HG03432 (cell line): ENCODE results near the gene TRAF3.
"Not testable (repeated sequence)": the region's sequence is repeated elsewhere in the genome, so short reads cannot be mapped to it uniquely, and the experiment has no call there.

Source experiments
- ATAC-seq: cut with Tn5 transposase; IDR thresholded peaks from one replicate; pipeline ENCODE4 v1.9.1; 2021; ENCODE audit warnings: mild to moderate bottlenecking, moderate library complexity; ENCODE audit not compliant: unreplicated experiment

TRAF3 gene

DNA sequence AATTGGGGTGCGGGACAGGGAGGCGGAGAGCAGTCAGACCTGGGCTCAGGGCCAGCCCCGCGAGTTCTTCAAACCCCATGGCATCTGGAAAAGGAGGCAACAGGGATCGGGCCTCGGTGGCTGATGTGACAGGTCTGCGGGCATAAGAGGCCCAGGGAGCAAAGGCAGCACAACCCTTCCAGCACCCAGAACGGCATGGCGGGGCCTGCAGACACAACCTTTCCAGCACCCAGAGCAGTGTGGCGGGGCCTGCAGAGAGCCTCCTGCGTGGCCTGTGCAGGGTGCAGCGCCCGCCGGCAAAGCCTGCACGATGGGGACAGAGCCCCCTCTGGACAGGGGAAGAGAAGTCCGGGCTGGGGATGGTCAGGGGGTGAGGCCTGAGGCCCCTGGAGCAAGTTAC is 26.2 kb upstream of the TRAF3 start:
- no peak for ATAC-seq

- ATAC-seq = no peak
These were observed 24.9 kb upstream of the TRAF3 start for GRCh38 chr14:102752239-102752847.

DNA sequence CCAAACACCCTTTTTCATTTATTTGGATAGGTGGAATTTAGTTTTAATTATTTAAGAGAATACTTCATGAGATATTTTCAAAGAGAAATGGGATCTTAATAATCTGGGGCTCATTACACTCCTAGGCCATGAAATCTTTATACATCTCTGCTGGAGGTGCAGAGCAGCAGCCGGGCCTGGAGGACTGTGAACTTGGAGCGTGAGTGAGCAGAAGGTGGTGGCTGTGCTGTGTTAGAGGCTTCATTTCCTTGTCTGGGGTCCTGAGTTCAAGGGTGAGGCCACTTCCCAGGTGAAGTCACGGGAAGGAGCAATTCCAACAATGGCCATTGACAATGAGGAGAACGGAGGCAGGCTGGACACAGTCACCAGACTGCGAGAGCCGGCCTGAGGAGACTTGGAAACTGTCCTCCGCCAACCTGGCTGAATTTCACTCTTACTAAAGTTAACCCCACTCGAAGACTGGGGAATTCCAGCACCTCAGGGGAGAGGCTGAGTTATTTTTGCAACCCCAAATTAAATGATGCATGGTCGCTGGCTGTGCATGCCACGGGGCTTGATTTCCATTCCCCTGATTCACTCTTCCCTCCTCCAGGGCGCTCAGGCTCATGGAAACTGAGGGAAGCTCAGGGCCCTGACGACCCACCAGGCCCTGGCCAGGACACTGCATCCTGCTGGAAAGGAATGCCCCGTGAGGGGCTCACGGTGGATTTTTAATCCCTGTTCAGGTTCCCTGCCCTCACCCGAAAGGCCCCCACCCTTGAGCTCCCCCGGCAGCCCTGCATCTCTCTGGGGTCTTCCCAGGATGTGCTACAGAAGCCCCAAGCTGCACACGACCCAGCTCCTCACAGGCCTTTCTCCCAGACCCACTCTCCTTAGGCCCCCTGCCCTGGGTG is 22.6 kb upstream of the TRAF3 start:
- ATAC-seq = no peak

- ATAC-seq = no peak
These were observed 19.6 kb upstream of the TRAF3 start for GRCh38 chr14:102757646-102758045.

DNA sequence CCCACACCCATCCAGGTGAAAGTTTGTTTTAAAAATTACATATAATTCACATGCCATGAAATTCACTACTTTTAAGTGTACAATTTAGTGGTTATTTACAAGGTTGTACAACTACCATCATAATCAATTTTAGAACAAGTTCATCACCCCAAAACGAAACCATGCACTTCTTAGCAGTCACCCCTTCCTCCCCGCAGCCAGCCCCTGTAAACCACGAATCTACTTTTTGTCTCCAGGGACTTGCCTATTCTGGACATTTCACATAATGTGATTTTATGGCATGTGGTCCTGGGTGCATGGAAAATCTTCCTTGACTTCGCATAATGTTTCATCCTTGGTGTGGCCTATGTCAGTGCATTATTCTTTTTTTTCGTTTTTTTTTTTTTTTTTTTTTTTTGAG is 19.2 kb upstream of the TRAF3 start:
- ATAC-seq = no peak

GRCh38 chr14:102759456-102760187 is 17.6 kb upstream of the TRAF3 start:
- ATAC-seq = no peak

GRCh38 chr14:102760496-102761193 is 16.6 kb upstream of the TRAF3 start:
- ATAC-seq = no peak

DNA sequence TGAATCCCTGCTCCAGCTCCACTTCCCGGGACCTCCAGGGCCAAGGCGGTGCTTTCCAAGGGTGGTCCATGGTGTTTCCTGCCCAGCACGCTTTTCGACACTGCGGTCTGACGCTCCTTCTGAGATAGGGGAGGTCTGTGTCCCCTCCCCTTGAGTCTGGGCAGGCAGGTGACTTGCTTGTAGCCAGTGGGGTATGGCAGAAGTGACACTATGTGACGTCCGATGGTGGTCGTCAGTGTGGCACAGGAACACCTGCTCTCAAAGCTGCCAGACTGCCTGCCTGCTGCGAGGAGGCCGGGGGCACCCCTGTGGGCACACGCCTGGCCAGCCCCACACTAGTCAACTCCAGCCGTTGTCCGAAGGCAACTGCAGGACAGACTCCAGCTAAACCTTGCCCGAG is 16.0 kb upstream of the TRAF3 start:
- no peak for ATAC-seq

DNA sequence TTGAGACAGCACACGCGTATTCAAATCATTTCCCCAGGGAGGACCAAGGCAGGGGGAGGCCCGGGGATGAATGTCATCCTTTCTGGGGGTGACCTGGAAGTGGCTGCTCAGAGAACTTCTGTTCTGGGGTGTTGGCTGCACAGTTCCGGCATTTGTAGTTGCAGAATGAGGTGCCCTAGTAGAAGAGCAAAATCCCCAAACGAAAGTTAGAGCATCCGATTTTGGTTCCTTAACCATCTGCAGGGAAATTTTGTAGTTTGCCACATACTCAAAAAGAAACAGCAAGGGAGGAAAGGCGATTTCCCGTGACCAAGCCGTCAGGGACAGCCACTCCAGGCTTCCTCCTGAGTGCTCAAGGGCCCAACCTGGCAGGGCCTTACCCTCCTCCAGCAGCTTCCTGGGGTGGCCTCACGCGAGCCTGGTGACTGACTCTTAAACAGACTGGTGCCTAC is 13.0 kb upstream of the TRAF3 start:
- ATAC-seq = peak; percentile 66

- not testable (repeated sequence) for ATAC-seq
These were observed 11.5 kb upstream of the TRAF3 start for GRCh38 chr14:102765770-102766169.

GRCh38 chr14:102768223-102769048 is 8.8 kb upstream of the TRAF3 start:
- ATAC-seq = peak; percentile 57

GRCh38 chr14:102769049-102769327 is 8.3 kb upstream of the TRAF3 start:
- ATAC-seq = no peak

DNA sequence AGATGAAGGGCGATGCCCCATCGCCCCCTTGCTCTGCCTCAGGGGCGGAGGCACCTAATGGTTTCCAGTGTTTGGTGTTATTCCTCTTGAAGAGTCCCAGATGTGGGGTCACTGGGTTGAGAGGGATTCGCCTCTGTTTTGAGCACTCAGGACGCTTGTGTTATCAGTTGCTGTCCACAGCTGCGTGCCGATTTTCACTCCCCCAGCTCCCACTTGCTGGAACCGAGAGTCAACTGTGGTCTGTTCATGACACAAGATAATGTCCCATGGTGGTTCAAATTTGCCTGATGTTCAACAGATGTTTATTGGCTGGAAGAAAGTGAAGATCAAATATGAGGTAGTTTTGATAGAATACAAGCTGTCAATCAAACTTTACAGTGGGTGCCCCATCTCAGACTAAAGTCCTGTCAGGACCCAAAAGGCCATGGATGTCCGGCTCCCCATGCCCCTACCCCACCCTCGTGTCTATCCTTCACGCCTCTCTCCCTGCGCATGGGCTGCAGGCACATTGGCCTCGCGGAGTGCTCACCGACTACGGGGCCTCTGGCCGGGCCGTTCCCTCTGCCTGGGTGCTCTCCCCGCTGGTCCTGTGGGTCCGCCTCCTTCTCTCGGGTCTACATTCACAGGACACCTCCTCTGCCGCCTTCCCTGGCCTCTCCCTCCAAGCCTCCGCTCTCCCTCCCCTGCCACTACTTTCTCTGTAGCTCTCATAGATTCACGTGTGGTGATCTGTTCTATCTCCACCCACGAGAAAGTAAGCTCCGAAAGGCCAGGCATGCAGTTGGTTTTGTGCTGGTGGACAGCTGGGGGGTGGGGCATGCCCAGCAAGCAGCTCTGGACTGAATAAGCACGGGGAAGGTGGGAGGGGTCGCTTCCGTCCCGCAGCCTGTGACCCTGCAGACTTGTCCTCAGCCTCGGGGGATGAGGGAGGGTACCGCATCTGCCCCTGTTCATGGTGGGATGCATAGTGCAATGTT is 6.8 kb upstream of the TRAF3 start:
- ATAC-seq = no peak

DNA sequence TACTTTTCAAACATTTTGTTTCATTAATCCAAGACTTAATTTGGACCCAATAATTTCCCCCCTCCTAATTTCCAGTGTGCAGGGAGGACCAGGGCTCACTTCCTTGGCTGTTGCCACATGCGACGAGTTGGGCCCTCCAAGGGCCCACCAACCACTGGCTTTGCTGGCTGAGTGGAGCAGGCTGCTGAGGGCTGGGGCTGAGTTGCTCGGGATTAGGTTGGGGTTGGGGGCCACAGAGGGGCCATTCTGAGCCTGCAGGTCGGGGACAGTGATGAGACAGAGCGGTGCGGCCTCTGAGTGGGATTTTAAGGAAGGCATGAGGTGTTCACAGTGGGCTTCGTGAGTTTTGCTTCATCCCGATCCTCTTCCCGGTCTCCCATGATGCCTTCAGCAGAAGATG is 6.1 kb upstream of the TRAF3 start:
- no peak for ATAC-seq

DNA sequence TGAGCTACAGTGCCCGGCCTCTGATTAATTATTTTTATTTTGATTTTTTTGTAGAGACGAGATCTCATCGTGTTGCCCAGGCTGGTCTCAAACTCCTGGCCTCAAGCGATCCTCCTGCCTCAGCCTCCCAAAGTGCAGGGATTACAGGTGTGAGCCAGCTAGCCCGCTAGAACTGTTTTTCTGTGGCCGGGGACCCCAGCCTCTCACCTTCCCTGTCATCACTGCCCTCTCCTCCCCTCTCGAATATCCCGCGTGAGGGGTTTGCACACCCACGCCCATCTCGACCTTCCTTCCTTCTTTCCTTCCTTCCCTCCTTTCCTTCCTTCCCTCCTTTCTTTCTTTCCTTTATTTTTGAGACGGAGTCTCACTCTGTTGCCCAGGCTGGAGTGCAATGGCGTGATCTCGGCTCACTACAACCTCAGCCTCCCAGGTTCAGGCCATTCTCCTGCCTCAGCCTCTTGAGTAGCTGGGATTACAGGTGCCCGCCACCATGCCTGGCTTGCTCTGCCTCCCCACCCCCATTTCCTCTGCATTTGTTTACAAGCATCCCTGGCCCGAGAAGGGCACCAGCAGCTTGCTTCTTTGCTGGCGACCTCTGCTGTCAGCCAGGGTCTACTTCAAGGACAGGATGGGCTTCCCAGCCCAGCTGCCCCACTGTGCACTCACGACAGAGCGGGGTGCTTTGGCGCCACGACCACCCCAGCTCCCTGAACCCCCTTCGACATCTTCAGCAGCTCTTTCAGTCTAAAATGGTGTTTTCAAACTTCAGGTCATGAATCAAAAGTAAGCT is 4.3 kb upstream of the TRAF3 start:
- ATAC-seq = no peak

DNA sequence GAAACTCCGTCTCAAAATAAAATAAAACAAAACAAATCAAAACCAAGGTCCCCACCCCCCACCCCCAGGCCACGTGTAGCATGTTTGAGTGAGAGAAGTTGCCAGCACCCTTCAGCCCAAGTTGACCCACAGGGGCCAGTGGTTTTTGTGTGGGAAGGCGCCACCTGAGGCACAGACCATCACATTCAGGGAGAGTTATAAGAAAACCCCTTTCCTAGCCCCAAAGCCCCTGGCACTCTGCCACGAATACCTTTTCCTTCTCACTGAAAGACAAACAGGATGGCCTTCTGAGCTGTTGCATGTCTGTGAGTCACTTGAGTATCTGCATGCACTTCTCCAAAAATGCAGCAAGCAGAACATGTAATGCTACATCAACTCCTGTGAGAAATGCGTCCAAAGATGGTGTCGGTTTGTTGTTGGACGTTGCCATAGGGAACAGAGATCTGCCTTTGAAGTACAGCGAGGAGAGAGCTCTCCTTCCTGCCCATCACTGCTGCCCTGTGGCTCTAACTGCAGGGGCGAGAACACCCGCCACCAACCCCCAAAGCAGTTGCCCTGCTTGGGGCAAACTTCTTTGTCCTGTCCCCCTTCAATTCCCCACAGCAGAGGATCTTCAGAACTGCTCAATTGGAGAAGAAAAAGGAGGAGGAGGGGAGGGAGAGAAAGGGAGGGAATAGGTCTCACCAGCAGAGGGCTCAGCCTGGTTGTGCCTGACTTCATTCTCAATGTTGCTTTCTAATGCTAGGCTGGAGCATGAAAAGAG is 2.7 kb upstream of the TRAF3 start:
- ATAC-seq = no peak

- no peak for ATAC-seq
These were observed 1.1 kb upstream of the TRAF3 start for GRCh38 chr14:102775855-102776760.
